ENCODE data around the gene TAF7. TPM values are rescaled to one million over a fixed set of nuclear protein-coding genes. Genes with fewer than 3 reads are reported as not detected.

The TAF7 gene
- total and polyA plus RNA-seq, 10 of the 15 experiments (the other 5 are each of a cell fraction or from before 2014, with no cell fraction given) = 42.0 to 88.8 (median 69.2) TPM

DNA sequence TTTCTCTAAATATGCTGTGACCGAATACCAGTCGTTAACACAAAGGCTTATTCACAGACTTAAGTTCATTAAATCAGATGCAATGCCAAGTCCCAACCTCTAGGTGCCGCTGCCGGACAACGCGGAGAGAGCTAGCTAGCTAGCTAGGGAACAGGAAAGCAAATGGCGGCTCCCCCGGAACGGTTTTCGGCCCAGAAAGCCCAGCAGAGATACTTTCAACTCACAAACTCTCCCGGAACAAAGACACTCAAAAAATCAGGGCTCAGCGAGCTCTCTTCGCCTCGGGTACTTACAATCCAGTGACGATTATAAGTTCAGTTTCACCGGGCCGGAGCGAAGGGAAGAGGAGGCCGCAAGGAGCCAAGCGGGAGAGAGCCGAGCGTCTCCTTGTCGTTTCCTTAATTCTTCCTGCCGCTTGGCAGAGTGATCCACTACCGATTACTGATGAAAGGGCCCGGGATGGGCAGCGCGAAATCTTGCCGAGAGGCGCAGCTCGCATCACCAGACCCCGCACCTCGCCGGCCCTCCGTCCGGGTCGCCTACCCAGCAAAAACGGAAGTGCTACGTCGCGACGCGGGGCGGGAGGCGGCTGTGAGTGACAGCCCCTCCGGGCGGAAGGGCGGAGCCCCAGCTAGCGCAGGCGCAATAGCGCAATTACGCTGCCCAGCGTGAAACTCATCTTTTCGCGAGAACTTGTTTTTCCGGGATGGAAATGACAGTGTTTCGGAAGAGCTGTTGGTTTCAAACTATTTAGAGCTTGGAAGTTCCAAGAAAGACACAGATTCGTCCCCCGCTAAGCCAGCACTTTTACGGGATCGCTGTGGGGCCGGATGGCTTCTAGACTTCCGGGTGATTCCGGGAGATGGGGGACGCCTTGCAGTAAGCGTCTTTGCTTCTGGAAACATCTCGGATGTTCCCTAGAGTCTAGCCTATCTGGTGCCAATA, at the start of gene TAF7 (continued):
- TF ChIP-seq ZNF217 (IDR thresholded peaks at IDR 0.05) (no peak), IKZF2 (IDR thresholded peaks at IDR 0.05) (no peak; a peak in 1 of 4 replicates), BACH1 (IDR thresholded peaks at IDR 0.05; ENCODE audit: borderline replicate concordance) (peak; percentile 58; the same call in 1 of the 2 replicates), YY1 (IDR thresholded peaks at IDR 0.05; ENCODE audit: low read depth, low read length) (peak; percentile 98), SUPT20H (IDR thresholded peaks at IDR 0.05; ENCODE audit: borderline replicate concordance, control insufficient read depth, low read depth, low read length) (no peak), BRCA1 (IDR thresholded peaks at IDR 0.05; ENCODE audit: low read depth, low read length) (0 out of 2 replicates have a peak, but pooled peaks have one; percentile 33), NRF1 (conservative IDR thresholded peaks at IDR 0.05; ENCODE audit: low read depth, low read length) (peak; percentile 79), FOS (IDR thresholded peaks at IDR 0.05; ENCODE audit: borderline replicate concordance, extremely low read depth, insufficient read length) (no peak), RELA (IDR thresholded peaks at IDR 0.05; ENCODE audit: borderline replicate concordance, partially characterized antibody) (peak; percentile 36), RAD21 (IDR thresholded peaks at IDR 0.05; ENCODE audit: insufficient read depth, low read depth, low read length) (peak; percentile 70), RCOR1 (conservative IDR thresholded peaks at IDR 0.05; ENCODE audit: low read depth, low read length) (no peak), SMAD5 (IDR thresholded peaks at IDR 0.05; ENCODE audit: low read depth) (peak; percentile 88), BMI1 (IDR thresholded peaks at IDR 0.05; ENCODE audit: borderline replicate concordance) (no peak), FOXM1 (IDR thresholded peaks at IDR 0.05; ENCODE audit: low read depth, low read length) (0 out of 2 replicates have a peak, but pooled peaks have one; percentile 11), CBFB (IDR thresholded peaks at IDR 0.05; ENCODE audit: low read depth) (peak; percentile 74; the same call in 1 of the 2 replicates), HDAC6 (IDR thresholded peaks at IDR 0.05; ENCODE audit: unreplicated experiment) (no peak), LARP7 (IDR thresholded peaks at IDR 0.05) (0 out of 2 replicates have a peak, but pooled peaks have one; percentile 41)
- TF ChIP-seq, protein P1, sequence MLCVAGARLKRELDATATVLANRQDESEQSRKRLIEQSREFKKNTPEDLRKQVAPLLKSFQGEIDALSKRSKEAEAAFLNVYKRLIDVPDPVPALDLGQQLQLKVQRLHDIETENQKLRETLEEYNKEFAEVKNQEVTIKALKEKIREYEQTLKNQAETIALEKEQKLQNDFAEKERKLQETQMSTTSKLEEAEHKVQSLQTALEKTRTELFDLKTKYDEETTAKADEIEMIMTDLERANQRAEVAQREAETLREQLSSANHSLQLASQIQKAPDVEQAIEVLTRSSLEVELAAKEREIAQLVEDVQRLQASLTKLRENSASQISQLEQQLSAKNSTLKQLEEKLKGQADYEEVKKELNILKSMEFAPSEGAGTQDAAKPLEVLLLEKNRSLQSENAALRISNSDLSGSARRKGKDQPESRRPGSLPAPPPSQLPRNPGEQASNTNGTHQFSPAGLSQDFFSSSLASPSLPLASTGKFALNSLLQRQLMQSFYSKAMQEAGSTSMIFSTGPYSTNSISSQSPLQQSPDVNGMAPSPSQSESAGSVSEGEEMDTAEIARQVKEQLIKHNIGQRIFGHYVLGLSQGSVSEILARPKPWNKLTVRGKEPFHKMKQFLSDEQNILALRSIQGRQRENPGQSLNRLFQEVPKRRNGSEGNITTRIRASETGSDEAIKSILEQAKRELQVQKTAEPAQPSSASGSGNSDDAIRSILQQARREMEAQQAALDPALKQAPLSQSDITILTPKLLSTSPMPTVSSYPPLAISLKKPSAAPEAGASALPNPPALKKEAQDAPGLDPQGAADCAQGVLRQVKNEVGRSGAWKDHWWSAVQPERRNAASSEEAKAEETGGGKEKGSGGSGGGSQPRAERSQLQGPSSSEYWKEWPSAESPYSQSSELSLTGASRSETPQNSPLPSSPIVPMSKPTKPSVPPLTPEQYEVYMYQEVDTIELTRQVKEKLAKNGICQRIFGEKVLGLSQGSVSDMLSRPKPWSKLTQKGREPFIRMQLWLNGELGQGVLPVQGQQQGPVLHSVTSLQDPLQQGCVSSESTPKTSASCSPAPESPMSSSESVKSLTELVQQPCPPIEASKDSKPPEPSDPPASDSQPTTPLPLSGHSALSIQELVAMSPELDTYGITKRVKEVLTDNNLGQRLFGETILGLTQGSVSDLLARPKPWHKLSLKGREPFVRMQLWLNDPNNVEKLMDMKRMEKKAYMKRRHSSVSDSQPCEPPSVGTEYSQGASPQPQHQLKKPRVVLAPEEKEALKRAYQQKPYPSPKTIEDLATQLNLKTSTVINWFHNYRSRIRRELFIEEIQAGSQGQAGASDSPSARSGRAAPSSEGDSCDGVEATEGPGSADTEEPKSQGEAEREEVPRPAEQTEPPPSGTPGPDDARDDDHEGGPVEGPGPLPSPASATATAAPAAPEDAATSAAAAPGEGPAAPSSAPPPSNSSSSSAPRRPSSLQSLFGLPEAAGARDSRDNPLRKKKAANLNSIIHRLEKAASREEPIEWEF (IDR thresholded peaks at IDR 0.05; ENCODE audit: insufficient replicate concordance, low read depth, low read length) = no peak
- TF ChIP-seq, protein P2, sequence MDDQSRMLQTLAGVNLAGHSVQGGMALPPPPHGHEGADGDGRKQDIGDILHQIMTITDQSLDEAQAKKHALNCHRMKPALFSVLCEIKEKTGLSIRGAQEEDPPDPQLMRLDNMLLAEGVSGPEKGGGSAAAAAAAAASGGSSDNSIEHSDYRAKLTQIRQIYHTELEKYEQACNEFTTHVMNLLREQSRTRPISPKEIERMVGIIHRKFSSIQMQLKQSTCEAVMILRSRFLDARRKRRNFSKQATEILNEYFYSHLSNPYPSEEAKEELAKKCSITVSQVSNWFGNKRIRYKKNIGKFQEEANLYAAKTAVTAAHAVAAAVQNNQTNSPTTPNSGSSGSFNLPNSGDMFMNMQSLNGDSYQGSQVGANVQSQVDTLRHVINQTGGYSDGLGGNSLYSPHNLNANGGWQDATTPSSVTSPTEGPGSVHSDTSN (IDR thresholded peaks at IDR 0.05; ENCODE audit: insufficient replicate concordance, low read depth, low read length) = peak; percentile 97
- TF ChIP-seq, protein P3, sequence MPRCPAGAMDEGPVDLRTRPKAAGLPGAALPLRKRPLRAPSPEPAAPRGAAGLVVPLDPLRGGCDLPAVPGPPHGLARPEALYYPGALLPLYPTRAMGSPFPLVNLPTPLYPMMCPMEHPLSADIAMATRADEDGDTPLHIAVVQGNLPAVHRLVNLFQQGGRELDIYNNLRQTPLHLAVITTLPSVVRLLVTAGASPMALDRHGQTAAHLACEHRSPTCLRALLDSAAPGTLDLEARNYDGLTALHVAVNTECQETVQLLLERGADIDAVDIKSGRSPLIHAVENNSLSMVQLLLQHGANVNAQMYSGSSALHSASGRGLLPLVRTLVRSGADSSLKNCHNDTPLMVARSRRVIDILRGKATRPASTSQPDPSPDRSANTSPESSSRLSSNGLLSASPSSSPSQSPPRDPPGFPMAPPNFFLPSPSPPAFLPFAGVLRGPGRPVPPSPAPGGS (IDR thresholded peaks at IDR 0.05; ENCODE audit: borderline replicate concordance, insufficient read depth, low read depth, low read length, poor library complexity, severe bottlenecking) = no peak
